GM15510 (cell line): ENCODE measurements around the gene PHLDB3.

Source experiments
- POLR2A ChIP-seq: IDR thresholded peaks from 3 replicates; pipeline ENCODE4 v1.6.1; 2011; ENCODE audit warnings: borderline replicate concordance; ENCODE audit not compliant: insufficient read length; ENCODE audit errors: extremely low read depth

The PHLDB3 gene

DNA sequence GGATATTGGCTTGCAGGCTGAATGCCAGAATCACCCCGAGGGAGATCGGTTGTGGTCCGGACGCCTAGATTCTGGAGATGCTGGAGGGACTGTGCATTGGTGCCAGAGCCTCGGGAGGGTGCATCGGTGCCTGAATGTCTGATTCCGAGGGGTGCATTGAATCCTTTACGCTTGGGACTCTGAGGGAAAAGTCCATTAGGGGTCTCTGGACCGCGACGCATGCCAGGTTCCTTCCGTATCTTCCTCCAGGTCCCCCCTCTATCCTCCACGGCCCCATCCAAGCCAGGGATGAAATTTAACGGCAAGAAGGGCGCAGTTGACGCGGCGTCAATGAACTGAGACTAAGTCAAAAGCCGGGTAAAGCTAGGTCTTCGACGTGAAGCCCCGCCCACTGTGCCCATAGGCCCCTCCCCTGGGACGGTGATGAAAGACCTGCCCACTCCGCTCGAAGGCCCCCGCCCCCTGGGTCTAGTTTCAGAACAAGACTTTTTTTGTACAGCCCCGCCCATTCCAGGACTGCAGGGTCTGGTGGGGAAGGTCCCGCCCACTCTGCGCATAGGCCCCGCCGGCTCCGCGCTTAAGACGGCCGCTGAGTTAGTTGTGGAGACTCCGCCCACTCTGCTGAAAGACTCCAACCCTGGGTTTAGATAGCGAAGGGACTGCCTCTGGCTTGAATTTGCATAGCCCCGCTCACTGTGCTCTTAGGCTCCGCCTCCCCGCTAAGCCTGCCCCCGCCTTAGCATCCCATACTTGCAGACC lies 29.2 kb upstream of the PHLDB3 start:
- no peak for TF ChIP-seq POLR2A

DNA sequence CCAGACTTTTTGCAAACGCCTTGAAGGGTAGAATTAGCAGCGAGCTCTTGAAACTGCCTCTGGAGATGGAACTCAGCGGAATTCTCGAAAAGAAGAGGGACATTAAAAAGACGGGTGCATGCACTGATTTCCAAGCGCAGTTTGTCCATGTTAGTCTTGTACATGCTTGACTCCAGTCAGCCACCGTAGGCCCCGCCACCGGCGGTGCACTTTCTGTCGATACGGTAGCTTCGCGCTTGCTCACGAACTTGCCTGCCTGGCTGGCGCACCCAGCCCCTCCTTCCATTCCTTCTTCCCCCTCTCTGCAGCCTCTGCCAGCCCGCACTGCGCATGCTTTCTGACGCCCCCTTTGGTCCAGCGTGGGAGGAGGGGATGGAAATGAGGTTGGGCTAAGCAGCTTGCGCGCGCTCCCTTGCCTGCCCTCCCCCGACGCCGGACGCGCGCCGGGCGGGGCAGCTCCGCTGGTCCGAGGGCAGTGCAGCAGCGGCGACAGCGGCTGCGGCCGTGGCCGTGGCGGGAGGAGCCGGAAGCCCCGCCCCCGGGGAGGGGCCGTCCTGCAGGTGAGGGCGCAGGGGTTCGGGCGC lies 28.5 kb upstream of the PHLDB3 start, which contains the start of gene ZNF575:
Gene ZNF575, plus strand, starts transcription at position 227 of the 584 bp plus-strand sequence. CDS start 1,235 bp downstream, outside the sequence.
- TF ChIP-seq POLR2A = peak; percentile 61

DNA sequence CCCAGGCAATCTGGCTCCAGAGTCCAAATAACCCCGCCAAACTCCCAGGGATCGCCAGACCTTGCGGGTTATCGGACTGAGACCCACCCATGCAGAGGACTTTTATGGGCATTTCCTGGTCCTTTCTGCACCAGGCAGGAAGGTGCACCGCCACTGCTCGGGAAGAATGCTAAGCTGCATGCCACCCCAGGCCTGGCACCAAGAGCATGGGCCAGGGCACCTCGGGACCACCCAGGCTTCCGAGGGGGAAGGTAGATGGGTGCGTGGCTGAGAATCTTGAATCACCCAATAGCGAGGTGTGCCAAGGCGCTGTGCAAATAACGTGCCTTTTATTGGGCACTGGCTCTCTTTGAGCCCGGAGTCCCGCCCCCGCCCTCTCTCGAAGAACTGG lies 28.0 kb upstream of the PHLDB3 start:
- no peak for TF ChIP-seq POLR2A

DNA sequence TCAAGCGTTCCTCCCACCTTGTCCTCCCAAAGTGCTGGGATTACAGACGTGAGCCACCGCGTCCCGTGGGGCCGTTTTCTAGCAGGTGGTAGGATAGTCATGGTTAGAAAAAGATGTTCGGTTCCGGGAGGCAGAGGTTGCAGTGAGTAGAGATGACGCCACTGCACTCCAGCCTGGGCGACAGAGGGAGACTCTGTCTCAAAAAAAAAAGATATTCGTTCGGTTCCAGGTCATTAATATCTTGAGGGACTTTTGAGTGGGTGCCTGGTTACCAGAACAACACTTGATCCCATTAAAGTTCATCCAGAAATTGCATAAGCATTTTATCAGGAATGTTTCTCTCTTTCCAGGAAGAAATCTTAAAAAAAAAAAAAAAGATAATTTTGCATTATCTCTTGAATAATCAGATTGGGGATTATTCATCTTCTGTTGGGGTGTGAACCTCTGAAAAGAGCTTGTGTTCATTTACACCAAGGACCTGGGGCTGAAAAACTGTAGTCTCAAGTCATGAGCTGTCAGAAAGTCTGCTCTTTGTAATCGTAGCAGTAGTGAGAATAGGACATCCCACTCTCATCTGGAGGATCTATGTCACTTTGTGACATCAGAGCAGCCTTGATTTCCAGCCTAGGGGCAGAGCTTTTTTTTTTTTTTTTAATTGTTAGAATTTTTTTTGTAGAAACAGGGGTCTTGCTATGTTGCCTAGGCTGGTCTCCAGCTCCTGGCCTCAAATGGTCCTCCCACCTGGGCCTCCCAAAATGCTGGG lies 23.5 kb upstream of the PHLDB3 start:
- TF ChIP-seq POLR2A = no peak

DNA sequence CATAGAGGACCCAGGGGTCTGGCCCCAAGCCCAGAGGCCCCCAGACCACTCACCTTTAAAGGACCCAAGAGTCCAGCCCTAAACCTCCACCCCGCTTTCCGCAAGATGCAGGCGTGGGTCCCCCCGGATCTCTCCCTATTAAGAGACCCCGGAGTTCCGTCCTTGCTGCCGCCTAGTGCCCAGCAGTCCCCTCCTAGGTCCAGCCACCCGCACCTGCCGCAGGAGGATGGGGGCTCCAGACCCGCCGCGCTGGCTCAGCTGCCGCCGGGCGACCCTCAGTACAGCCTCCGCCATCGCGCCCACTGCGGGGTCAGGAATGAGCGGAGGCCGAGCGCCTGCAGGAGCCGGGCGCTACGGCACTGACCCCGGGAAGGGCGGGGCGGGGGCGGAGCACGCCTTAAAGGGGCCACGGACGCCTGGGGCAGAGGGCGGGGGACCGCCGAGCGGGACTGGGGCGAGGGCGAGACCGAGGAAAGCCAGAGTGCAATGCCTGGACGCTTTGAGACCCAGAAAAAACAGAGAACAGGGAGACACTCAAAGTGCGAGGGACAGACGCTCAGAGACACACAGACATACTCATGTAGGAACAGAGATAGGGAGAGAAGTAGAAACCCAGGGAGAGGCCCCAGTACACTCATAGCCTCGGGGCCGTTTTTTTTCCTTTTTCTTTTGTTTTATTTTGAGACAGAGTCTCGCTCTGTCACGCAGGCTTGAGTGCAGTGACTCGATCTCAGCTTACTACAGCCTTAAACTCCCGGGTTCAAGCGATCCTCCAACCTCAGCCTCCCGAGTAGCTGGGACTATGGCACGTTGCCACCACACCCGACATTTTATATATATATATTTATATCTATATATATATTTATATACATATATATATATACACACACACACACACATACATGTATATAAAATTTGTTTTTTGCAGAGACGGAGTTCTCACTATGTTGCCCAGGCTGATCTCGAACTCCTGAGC lies 22.6 kb upstream of the PHLDB3 start, which contains the start of gene ETHE1:
Gene ETHE1, minus strand, starts transcription at position 318 of the 976 bp plus-strand sequence. Its CDS starts 24 bp downstream, at position 294.
- peak; percentile 91 for TF ChIP-seq POLR2A

DNA sequence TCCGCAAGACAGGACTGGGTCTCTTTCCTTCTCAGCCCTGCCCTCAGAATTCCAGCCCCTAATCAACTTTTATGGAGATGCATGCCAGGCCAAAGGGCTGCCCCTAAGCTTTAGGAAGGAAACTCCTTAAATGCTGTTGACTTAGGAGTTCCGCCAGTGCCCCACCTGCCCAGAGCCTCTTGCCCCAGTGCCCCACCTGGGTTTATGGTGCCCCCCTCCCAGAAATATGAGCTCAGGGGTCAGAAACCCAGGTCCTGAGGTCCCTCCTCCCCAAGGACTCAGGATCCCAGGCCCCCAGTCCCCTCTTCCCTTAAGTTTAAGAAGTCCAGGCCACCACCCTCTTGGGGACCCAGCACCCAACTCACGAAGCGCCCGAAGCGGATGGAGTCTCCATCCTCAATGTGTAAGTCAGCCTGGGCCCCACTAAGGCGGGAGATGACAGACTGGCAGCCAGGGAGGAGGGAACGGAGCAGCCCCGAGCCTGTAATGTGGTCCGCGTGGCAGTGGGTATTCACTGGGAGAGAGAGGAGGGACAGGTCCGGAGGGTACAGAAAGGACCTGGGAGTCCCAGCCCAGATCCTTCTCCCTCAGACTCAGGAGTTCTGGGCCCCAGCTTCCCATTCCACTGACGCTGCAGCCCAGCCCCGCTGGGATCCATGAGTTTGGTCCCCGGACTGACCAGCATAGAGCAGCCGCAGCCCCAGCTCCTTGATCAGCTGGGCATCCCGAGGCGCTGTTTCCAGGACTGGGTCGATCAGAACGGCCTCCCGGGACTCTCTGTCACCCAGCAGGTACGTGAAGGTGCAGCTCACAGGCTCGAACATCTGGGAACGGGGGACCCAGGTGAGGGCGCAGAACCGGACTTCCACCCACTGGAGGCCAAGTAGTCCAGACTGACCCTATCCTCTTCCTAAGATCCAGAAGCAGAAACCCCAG lies 21.6 kb upstream of the PHLDB3 start:
- TF ChIP-seq POLR2A = no peak

DNA sequence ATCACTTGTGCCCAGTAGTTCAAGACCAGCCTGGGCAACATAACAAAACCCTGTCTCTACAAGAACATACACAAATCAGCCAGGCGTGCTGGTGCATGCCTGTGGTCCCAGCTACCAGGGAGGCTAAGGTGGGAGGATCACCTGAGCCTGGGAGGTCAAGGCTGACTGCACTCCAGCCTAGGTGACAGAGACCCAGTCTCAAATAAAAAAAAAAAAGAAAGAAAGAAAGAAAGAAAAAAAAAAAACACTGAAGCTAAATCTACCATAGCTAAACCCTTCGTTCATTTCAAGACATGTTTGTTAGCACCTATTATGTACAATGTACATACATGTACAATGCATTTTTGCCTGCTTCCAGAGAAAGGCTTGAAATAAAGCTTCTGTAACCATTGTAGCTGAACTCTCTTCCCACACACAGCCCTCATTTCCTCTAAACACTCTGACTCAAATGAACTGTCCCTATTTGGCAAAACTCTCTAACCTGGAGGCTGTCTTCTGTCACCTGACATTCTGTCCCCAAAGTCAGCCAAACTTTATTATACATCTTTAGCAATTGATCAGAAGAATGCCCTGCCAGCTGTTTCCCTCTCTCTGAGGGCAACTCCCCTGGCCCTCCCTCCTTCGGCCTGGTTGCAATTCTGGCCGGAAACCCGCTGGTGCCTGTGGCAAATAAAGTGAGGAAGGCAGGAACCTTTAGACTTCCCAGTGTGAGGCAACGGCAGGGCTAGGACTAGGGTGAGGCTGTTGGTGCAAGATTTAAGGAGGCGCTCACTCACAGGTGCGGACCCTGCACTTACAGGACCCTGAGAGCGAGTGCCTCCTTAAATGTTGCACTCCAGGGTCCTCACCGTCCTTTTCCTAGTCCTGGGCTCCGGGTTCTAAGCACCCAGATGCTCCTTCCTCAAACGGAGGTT lies 20.6 kb upstream of the PHLDB3 start:
- TF ChIP-seq POLR2A = no peak

DNA sequence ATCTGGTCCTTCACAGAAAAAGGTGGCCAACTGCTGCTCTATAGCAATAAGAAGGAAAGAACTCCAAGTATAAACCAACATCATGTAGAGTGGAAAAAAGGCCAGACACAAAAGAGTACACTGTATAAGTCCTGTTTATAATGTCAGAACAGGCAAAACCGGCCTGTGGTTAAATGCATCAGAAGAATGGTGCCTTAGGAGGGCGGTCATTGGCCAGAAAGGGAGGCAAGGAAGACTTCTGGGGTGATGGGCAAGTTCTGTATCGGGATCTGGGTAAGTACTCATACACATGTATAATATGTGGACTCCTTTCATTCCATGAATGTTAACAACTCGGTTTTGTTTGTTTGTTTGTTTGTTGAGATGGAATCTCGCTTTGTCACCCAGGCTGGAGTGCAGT lies 18.4 kb upstream of the PHLDB3 start:
- no peak for TF ChIP-seq POLR2A

DNA sequence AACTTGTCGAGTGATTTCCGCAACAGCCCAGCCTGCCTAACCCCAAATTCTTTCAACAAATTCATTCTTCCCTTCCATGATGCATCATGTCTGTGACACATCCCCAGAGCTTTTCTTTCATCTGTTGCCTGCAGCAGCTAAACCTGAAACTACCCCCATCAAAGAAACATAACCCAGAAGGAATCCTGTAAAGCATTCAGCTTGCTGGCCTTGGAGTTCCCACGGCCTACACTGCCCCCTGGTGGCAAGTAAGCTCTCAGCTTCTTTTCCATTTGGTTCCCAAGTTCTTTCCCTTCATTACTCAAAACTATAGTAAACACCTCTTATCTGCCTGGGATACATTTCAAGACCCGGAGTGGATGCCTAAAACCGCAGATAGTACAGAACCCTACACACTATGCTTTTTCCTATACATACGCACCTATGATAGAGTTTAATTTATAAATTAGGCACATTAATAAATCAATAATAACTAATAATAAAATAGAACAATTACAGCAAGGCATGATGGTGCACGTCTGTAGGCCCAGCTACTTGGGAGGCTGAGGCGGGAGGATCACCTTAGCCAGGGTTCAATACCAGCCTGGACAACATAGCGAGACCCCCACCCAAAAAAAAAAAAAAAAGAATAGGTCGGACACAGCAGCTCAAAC lies 15.0 kb upstream of the PHLDB3 start:
- TF ChIP-seq POLR2A = no peak

DNA sequence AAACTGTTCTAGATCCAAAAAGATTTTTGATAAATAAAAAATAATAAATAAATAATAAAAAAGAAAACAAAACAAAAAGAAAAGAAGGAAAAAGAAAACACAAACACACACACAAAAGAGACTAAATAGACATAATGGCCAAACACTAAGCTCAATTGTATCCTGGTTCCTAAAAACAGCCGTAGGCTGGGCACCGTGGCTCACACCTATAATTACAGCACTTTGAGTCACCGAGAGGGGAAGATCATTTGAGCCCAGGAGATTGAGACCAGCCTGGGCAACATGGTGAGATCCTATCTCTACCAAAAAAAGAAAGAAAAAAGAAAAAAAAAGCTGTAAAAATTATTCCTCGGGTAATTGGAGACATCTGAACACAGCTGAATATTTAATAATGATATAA lies 13.5 kb upstream of the PHLDB3 start:
- no peak for TF ChIP-seq POLR2A

DNA sequence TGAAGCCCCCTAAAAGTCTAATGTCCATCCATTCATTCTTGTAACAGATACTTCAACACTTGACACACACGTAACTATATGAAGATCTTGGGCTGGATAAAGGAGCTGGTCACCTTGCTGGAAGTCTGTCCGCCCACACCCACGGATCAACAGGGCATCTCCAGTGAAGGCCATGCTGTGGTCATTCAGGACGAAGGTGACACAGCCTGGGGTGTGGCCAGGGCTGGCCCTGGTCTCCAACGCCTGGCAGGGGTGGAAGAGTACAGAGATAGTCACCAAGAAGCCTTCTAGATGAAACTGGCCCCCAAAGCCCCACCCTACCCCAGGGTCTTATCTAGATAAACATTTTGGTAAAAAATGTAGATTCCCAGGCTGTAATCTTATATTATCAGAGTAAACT lies 6.8 kb upstream of the PHLDB3 start:
- no peak for TF ChIP-seq POLR2A

DNA sequence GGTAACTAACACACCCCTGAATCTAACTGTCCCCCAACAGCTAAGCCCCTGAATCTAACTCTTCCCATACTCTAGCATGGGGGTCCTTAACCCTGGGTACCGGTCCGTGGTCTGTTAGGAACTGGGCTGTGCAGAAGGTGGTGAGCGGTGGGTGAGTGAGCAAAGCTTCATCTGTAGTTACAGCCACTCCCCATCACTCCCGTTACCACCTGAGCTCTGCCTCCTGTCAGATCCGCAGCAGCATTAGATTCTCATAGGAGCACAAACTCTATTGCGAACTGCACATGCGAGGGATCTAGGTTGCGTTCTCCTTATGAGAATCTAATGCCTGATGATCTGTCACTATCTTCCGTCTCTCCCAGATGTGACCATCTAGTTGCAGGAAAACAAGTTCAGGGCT lies 6.2 kb upstream of the PHLDB3 start:
- no peak for TF ChIP-seq POLR2A

DNA sequence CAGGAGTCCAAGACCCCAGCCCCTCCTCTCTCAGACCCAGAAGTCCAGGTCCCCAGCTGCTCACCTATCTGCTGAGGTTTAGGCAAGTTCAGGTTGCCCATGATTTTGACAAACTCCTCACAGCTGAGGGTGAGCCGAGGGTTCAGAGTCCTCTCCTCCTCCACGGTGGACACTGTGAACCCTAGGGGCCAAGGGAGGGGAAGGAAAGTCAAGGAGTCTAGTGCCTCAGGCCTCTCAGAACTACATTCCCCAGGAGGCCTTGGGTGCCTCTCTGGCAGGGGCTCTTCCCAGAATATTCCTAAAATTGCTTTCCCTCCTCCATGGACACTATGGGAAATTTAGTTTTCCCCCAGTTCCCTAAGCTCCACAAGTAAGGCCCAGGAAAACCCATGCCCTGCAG lies 3.3 kb upstream of the PHLDB3 start:
- TF ChIP-seq POLR2A = no peak

DNA sequence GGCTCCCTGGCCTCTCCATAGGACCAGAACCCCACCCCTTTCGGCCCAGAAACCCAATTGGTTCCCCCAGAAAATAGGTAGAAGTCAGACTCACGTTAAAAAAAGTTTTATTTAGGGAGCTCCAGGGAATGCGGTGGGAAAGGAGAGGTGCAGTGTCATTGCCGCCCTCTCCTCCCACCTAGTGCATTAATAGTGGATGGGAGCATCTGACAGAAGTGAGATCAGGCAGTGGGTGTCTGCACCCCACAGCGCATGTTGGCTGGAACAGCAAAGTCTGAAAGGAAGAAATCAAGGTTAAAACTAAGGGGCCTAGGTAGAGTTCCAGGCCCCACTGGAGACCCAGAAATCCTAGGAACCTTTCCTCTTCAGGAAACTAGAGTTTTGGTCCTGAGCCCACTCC lies 2.1 kb upstream of the PHLDB3 start:
- no peak for TF ChIP-seq POLR2A
